ENCODE measurements around the gene RPH3AL.
"Not testable (repeated sequence)": the region's sequence is repeated elsewhere in the genome, so short reads cannot be mapped to it uniquely, and the experiment has no call there.

RPH3AL gene

DNA sequence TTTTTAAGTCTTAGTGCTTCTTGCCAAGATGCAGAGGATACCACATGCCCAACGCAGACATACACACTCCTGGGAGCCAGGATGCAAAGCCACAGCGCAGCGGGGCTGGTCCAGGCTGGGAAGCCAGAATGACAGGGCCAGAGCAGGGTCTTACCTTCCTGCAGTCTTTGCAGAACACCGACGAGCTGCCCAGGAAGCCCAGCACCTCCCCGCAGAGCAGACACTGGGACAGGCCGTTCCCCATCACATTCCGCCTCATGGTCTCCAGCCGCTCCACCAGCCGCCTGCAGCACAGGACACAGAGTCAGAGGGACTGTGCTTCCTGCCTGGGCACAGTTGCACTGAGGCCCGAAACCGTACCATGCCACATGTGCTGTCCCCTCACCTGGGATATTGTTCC, 33.3 kb downstream of the RPH3AL start:
- DNase-seq (ENCODE audit: low spot score): no peak
- TF ChIP-seq, protein P1, sequence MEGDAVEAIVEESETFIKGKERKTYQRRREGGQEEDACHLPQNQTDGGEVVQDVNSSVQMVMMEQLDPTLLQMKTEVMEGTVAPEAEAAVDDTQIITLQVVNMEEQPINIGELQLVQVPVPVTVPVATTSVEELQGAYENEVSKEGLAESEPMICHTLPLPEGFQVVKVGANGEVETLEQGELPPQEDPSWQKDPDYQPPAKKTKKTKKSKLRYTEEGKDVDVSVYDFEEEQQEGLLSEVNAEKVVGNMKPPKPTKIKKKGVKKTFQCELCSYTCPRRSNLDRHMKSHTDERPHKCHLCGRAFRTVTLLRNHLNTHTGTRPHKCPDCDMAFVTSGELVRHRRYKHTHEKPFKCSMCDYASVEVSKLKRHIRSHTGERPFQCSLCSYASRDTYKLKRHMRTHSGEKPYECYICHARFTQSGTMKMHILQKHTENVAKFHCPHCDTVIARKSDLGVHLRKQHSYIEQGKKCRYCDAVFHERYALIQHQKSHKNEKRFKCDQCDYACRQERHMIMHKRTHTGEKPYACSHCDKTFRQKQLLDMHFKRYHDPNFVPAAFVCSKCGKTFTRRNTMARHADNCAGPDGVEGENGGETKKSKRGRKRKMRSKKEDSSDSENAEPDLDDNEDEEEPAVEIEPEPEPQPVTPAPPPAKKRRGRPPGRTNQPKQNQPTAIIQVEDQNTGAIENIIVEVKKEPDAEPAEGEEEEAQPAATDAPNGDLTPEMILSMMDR (IDR thresholded peaks at IDR 0.05; ENCODE audit: extremely low read depth, missing control alignments): no peak

GRCh38 chr17:317070-317469, 35.5 kb downstream of the RPH3AL start:
- DNase-seq (ENCODE audit: low spot score): not testable (repeated sequence)

DNA sequence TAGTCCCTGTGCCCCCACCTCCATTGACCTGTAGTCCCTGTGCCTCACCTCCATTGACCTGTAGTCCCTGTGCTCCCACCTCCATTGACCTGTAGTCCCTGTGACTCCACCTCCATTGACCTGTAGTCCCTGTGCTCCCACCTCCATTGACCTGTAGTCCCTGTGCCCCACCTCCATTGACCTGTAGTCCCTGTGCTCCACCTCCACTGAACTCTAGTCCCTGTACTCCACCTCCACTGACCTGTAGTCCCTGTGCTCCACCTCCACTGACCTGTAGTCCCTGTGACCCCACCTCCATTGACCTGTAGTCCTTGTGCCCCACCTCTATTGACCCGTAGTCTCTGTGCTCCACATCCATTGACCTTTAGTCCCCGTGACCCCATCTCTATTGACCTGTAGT, 37.2 kb downstream of the RPH3AL start:
- DNase-seq (ENCODE audit: low spot score): not testable (repeated sequence)

DNA sequence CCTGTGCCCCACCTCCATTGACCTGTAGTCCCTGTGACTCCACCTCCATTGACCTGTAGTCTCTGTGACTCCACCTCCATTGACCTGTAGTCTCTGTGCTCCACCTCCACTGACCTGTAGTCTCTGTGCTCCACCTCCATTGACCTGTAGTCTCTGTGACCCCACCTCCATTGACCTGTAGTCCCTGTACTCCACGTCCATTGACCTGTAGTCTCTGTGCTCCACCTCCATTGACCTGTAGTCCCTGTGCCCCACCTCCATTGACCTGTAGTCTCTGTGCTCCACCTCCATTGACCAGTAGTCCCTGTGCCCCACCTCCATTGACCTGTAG, 38.0 kb downstream of the RPH3AL start:
- not testable (repeated sequence) for DNase-seq (ENCODE audit: low spot score)

DNA sequence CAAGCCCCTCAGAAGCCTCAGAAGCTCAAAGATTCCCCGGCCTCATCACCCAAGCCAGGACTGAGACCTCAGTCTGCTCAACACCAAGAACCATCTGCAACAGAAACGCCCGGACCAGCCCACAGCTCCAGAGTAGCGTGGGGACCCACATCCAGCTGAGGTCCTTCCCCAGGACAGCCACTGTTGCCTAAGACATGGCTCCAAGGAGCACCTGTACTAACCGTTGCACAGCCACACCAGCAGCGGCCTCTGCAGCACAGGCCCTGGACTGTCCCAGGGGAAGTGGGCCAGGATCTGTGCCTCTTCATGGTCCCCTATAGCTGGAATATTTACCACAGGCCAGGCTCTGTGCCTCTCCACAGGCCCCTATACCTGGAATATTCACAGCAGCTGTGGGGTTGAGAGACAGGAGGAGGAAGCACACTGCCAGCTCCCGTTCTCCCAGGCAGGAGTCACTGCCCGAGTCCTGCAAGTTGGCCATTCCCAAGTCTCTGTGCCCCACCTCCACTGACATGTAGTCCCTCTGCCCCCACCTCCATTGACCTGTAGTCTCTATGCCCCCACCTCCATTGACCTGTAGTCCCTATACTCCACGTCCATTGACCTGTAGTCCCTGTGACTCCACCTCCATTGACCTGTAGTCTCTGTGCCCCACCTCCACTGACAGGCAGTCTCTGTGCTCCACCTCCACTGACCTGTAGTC, 38.5 kb downstream of the RPH3AL start:
- TF ChIP-seq, protein P1 (IDR thresholded peaks at IDR 0.05; ENCODE audit: extremely low read depth, missing control alignments): no peak
- DNase-seq (ENCODE audit: low spot score): no peak

DNA sequence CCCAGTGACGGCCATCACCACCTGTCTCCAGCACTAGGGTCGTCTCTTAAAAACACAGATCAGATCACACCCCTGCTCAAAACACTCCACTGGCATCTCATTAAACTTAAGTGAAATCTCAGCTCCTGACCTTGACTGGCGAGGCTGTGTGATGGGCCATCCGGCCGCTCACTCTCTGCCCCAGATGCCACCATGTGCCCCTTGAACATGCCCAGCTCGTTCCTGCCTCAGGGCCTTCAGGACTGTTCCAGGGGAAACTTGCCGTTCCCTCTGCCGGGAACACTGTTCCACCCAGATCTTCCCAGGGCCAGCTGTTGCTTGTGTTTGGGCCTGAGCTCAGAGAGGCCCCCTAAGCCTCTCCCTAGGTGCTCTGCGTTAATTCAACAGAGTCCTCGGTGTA, 39.4 kb downstream of the RPH3AL start:
- DNase-seq (ENCODE audit: low spot score): no peak
- TF ChIP-seq, protein P1 (IDR thresholded peaks at IDR 0.05; ENCODE audit: extremely low read depth, missing control alignments): no peak

DNA sequence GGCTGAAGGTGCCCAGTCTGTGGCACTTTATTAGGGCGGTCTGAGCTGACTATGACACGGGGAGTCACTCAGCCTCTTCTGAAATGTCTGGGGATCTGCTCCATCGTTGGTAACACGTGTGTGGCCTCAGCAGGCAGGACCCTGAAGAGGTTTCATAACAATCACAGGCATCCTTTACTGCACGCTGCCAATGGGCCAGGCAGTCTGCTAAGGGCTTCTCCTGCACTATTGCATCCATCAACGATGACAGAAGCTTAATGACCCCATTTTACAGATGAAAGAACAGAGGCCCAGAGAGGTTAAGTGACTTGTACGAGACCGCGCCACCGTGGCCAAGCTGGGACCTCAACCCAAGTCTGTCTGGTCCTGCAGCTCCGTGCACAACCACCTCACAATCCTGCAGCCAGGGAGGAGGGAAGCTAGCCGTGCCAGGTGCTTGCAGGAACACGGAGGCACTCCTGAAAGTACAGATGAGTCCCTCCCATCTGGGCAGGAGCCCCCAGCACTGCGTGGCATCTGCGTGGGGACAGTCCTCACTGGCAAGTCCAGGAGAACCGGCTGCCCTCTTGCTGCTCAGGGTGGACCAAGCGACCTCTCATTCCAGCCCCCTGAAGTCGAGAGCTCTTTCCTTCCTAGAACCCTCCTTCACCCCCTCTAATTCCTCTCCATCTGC, 40.0 kb downstream of the RPH3AL start:
- TF ChIP-seq, protein P1 (IDR thresholded peaks at IDR 0.05; ENCODE audit: extremely low read depth, missing control alignments): no peak
- no peak for DNase-seq (ENCODE audit: low spot score)

GRCh38 chr17:311119-311782, 41.4 kb downstream of the RPH3AL start:
- TF ChIP-seq, protein P1 (IDR thresholded peaks at IDR 0.05; ENCODE audit: extremely low read depth, missing control alignments): no peak

More at GRCh38 chr17:311119-311782, 41.4 kb downstream of the RPH3AL start:
- DNase-seq (ENCODE audit: low spot score): no peak

Measured in GM20000 (cell line).